ENCODE measurements around the gene TBCD. TPM values are rescaled to one million over a fixed set of nuclear protein-coding genes. Genes with fewer than 3 reads are reported as not detected.

Gene TBCD
- total RNA-seq, 1 donor: 49.3 TPM

DNA sequence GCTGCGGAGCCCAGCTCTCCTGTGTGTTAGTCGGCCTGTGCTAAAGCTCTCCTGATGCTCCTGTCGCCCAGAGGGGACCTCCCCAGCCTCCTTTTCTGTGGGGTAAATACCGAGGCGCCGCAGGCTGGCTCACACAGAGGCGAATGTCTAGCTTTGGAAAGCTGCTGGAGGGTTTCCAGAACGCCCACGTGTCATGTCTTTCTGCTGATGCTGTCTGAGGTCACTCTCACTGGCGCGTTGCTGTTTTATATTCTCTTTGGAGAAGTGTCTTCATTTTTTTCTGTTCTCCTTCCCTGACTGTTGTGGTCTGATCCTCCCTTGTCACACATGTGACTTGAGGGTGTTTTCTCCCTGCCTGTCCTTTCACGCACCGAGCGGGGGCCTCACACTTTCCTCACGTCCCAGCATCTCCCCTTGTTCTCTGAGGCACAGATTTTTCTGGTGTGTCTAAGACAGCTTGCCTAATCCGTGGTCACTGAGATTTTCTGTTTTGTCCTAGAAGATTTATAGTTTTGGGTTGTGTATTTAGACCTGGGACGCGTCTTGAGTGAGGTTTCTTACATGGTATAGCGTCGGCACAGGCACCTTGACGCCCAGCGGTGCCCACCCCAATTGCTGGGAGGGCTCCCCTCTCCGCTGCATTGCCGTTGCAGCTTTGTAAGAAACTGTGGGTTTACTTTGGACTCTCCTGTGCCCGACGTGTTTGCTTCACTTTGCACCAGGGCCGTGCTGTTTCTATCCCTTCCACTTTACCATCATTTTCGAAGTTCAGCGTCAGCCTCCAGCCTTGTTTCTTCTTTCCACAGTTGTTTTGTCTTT lies 180.0 kb downstream of the TBCD start:
- DNase-seq (ENCODE audit: low read depth in 2 of 3, low spot score in 2 of 3): no peak

DNA sequence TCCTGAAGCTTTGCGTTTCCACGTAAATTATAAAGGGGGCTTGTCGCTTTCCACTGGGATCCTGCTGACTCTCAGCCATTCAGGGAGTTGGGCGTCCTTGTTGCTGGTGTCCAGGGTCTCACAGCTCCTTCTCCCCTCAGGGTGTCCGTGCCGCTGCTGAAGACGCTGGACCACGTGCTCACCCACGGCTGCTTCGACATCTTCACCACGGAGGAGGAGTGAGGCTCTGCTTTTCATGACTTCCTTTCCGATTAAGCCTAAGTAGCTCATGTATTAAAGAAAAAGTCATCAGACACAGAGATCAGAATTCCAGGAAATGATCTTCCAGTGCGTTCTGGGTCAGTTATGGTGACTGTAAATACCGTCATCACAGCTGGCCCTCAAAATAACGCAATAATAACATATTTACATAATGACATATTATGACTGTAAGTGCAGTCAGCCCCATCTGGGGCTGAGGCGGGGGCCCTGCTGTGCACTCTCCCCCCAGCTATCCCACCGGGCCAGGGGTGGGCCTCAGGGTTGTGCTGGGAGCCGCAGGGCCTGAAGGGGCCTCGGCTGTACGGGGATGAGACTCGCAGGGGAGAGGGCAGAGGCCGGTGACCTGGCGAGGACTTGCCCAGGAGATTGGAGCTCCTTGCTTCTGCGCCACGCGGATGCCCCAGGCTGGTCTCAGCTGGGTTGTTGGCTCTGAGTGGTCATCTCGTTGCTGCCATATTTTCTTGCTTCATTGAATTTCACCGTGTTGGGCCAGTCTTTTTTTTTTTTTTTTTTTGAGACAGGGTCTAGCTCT lies 180.8 kb downstream of the TBCD start:
- no peak for DNase-seq (ENCODE audit: low read depth in 2 of 3, low spot score in 2 of 3)

DNA sequence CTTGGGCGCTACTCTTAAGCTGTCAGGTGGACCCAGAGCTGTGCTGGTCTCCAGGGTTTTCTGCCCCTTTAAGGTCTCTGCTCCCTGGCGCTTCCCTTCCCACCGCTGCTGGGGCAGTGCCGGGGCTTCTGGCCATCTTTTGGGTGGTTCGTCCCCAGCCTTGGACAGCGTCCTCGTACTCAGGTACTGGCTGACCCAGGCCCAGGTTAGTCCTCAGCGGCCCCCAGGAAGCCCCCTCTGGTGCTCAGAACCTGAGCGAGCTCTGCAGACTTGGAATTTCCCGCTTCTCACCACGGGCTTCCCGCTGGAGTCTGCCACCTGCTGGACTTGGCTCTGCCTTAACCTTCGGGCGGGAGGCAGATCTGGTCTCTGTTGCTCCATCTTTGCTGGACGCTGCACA lies 182.0 kb downstream of the TBCD start:
- no peak for DNase-seq (ENCODE audit: low read depth in 2 of 3, low spot score in 2 of 3)

GRCh38 chr17:82935966-82936767 lies 184.3 kb downstream of the TBCD start:
- no peak for DNase-seq (ENCODE audit: low read depth in 2 of 3, low spot score in 2 of 3)

DNA sequence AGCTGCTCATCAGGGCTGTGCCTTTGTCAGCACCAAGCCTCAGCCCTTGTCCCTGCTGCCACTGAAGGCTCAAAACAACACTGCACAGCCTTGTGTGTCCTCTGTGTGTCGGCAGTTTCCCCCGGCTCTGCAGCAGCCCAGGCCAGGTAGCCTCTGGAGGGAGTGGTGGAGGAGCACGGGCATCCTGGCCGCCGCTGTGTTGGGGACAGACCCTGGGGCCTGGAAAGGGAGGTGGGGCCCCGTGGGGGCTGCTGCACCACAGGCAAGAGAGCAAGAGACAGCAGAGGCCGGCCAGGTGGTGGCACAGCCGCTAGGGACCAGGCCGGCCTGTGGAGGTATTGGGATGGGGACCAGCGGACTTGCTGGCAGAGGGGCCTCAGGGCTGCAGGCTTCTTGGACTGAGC lies 184.9 kb downstream of the TBCD start:
- DNase-seq (ENCODE audit: low read depth in 2 of 3, low spot score in 2 of 3): no peak

DNA sequence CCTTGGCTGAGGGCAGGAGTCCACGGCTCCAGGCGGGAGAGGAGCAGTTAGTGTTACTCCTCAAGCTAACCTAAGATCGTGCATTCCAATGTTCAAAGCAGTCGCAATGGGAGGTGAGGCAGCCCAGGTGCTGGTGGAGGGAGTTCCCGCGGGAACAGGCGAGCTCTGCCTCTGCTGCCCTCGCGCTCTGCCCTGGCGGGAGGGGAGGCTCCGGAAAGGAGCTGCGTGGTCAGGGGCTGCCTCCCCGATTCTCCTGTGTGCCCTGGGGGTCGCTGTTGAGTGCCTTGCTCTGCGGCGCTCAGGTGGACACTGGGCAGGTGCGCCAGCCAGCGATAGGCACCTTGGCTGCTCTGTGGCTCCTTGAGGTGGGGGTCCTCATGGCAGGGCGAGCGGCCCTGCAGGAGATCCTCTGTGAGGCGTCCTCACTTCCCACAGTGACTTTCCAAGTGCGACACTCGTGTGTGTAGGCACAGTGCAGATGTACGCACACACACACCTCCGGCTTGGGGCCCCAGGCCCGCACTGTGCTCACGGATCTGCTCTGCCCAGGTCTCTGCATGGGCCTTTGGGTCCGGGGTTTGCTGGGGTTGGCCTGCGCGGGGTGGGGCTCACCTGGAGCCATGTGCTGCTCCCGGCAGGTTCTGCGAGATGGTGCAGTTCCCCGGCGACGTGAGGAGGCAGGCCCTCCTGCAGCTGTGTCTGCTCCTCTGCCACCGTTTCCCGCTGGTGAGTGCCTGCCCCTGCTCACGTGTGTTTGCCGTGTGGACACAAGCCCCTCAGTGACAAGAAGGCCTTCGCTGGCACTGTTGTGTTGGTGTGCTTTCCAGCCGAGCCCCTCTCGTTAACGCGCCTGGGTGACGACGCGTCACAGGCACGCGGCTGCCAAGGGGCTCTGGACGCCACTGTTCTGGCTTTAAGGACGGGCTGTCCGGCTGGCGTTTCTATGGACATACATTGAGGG lies 185.8 kb downstream of the TBCD start:
- no peak for DNase-seq (ENCODE audit: low read depth in 2 of 3, low spot score in 2 of 3)

GRCh38 chr17:82938486-82938872 lies 186.6 kb downstream of the TBCD start:
- no peak for DNase-seq (ENCODE audit: low read depth in 2 of 3, low spot score in 2 of 3)

GRCh38 chr17:82938873-82939620 lies 187.2 kb downstream of the TBCD start:
- DNase-seq (ENCODE audit: low read depth in 2 of 3, low spot score in 2 of 3): no peak

DNA sequence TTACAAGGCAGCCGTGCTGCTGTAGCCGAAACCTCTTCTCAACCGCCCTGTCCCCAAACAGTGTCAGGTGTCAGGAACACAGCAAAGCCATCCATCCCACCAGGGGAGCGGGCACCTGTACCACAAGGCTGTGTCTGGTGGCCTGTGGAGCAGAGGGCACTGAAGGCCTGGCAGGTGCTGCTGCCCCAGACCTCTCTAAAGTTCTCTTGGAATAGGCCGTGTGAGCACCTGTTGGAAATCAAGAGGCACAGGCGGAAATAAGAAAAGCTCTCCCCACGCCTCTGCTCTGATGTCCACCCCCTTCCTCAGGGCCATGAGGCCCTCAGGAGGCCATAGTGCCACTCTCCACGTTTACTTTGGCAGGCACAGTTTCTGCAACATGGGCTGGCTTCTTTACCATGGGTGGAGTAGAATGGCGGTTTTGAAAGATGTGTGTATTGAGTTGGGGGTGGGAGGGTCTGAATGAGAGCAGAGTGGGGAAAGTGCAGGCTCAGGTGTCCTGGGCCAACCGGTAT lies 187.8 kb downstream of the TBCD start:
- no peak for DNase-seq (ENCODE audit: low read depth in 2 of 3, low spot score in 2 of 3)

DNA sequence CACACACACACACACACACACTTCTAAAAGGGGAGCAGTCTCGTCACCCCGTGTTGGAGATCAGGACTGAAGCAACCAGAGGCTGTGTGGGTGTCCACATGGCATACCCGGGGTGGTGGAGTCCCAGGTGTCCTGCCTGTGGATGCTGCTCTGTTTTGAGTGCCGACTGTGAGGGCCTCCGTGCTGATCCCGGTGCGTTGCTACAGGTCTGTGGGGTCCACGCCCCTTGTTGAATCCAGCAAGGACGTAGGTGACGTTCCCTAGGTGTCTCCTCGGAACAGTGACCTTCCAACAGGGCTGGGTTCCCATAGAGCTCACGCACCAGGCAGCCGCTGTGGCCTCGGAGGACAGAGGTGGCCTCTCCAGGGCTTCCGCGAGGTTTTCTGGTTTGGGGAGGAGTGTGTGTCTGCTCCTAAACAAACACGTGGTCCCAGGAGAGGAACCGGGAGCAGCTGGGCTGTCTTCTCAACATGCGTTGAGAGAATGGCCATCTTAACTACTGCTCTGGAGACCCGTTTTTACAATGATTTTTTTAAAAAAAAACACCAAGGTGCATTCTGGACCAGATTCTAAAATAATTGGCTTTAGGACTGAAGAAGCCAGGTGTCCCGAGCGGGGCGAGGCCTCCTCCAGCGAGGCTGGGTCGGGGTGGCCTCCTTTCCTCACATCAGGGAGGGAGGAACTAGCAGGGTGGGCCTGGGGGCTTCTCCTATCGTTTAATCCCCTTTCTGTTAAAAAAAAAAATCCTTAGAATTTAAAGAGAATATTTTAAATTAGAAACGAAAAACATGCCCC lies 188.6 kb downstream of the TBCD start:
- DNase-seq (ENCODE audit: low read depth in 2 of 3, low spot score in 2 of 3): no peak

DNA sequence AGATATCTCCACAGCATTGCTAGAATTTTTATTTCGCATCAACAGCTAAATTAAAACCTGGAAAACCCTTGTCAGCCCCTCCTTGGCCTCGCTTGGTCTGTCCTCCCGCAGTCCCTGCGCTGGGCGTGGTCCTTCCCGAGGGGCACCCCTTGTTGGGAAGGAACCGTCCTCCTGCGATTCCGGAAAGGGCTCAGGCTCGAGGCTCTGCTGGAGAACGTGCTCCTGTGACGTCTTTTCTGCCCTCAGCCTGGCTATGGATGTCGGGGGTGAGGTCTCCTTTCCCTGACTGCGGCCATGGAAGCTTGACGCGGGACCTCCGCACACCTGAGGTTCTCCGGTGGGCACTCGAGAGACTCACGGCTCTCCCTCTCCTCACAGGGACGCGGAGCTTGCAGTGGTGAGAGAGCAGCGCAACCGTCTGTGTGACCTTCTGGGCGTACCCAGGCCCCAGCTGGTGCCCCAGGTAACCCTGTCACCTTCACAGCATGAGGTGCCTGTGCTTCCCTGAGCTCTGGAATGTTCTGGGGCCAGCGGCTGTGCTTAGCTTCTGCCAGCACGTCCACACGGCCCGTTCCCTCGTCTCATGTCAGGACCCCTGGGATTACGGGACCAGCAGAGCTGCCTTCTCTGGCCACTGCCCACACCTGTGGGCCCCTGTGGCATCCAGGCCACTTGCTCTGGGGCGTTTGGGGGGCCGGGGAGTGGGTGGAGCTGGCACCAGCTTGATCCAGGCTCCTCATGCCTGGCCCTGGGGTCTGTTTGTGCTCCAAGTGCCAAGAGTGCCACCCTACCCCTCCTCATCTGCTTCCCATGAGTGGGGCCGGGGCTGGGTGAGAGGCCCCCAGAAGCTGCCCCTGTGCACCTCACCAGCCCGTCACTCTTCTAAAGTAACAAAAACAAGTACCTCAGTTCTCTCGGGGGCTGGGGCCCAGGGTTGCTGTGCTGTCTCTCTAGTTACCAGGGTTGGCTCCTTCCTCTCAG lies 189.4 kb downstream of the TBCD start:
- DNase-seq (ENCODE audit: low read depth in 2 of 3, low spot score in 2 of 3): no peak

DNA sequence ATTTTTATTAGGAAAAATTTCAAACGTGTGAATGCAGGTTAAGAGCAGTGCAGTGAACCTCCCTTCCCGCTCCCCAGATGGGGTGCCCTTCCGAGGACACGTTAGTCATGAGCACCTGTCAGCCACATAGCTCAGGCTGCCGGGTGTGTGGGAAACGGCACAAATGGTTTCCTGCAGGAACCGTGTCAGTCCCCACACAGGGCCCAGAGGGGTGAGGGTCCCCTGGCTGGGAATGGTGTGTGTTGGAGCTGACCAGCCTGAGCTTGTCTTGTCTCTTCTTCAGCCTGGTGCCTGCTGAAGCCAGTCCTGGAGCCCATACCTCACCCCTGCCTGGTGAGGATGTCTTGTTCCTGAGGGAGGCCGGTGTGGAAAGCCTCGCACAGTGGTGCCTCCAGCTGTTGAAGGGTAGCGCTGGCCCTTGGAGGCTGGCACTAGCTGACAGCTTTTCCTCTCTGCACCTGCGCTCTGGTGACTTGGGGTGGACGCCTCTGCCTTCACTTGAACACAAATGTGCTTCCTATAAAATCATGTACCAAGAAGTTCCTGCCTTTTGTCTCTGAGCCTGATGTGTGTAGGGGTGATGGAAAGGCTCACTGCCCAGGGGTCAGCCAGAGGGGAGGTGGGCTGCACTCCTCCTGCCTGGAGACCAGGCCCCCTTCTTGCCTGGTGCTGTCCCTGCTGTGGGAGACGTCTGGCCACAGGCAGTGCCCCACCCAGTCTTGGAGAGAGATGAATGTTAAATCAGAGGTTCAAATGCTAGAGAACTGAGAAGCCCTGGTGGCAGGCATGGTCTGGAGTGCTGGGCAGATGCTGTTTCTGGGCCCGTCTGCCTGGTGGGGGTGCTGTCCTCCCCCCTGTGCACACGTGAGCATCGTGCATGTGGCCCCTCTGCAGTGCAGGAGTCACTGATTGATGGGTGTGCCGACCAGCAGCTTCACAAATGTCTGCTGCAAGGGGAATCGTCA lies 190.6 kb downstream of the TBCD start:
- no peak for DNase-seq (ENCODE audit: low read depth in 2 of 3, low spot score in 2 of 3)

DNA sequence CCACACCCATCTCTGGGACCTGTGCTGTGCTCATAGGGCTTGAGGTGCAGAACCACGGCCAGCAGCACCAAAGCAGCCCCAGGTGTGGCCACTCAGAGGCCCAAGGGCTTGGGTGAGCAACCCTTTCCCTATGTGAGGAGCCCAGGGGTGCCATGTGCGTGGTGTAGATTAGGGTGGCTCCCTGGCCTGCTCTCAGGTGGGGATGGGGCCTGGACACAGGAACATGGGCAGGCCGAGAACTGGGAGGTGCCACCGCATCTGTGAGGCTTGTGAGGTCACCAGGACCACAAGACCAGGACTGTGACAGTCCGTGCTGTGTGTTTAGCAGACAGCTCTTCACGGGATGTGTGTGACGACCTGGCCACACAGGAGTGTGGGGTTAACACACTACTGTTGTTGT lies 191.5 kb downstream of the TBCD start:
- no peak for DNase-seq (ENCODE audit: low read depth in 2 of 3, low spot score in 2 of 3)

GRCh38 chr17:82943751-82944150 lies 191.9 kb downstream of the TBCD start:
- DNase-seq (ENCODE audit: low read depth in 2 of 3, low spot score in 2 of 3): no peak

DNA sequence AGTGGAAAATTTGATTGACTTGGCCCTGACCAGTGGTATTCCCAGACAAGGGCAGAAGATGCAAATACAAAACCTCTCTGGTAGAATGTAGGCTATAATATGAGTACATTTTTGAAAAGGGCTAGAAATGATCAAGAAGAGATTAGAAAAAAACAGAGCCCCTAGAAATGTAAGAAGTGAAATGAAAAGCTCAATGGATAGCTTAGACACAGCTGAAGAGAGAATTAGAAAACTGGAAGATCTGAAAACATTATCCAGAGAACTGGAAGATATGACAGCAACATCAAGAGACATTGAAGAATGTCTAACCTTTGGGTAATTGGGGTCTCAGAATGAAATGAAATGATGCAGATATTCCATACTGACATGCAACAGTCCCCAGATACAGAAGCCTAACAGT lies 193.1 kb downstream of the TBCD start:
- DNase-seq (ENCODE audit: low read depth in 2 of 3, low spot score in 2 of 3): no peak

DNA sequence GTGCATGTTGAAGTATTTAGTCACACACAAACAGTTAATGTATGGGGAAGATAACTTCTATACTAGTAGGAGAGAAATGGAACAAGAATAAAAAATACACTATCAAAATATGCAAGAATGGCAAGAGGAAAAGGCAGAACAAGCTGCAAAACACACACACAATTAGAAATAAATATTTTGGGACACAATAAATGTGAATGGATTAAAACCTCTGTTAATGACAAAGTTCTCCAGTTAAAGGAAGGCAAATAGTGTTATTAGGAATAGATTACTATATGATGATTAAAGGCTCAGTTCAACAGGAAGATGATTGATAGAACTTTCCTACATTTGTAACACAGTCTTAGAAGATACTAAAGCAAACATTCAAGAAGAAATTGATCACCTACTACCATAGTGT lies 194.2 kb downstream of the TBCD start:
- DNase-seq (ENCODE audit: low read depth in 2 of 3, low spot score in 2 of 3): no peak
